Activated T-cell treated with anti-CD3 and anti-CD28 coated beads, Interleukin-2, amount 50 U/mL, for 1 hour (primary cell): ENCODE results near the gene LEMD2.

Source experiments
- DNase-seq: peaks from one replicate; pipeline ENCODE4 v3.0.0-alpha.2; 2020

LEMD2 gene

GRCh38 chr6:33818293-33818692, 29.4 kb upstream of the LEMD2 start:
- DNase-seq = no peak

GRCh38 chr6:33817489-33817888, 28.6 kb upstream of the LEMD2 start:
- DNase-seq = no peak

- DNase-seq = no peak
Measured at GRCh38 chr6:33816911-33817310, 28.0 kb upstream of the LEMD2 start.

GRCh38 chr6:33815854-33816253, 26.9 kb upstream of the LEMD2 start:
- DNase-seq = no peak

GRCh38 chr6:33813990-33814985, 25.4 kb upstream of the LEMD2 start:
- DNase-seq = no peak

- no peak for DNase-seq
Measured at GRCh38 chr6:33813246-33813904, 24.4 kb upstream of the LEMD2 start.

- peak; percentile 41 for DNase-seq
Measured at GRCh38 chr6:33812669-33813068, 23.7 kb upstream of the LEMD2 start.

GRCh38 chr6:33809594-33809993, 20.7 kb upstream of the LEMD2 start:
- DNase-seq = no peak

GRCh38 chr6:33808641-33809180, 19.8 kb upstream of the LEMD2 start:
- no peak for DNase-seq

GRCh38 chr6:33807606-33808005, 18.7 kb upstream of the LEMD2 start:
- no peak for DNase-seq

- no peak for DNase-seq
Measured at GRCh38 chr6:33806841-33807240, 17.9 kb upstream of the LEMD2 start.

- DNase-seq = no peak
Measured at GRCh38 chr6:33803571-33804053, 14.7 kb upstream of the LEMD2 start, which contains the start of gene MLN. Gene MLN, minus strand, starts transcription at chr6:33804003. Its CDS starts 2,840 bp downstream, at chr6:33801163.

- DNase-seq = no peak
Measured at GRCh38 chr6:33802186-33802958, 13.4 kb upstream of the LEMD2 start.

- DNase-seq = no peak
Measured at GRCh38 chr6:33801611-33802010, 12.7 kb upstream of the LEMD2 start.

GRCh38 chr6:33800248-33800969, 11.5 kb upstream of the LEMD2 start:
- no peak for DNase-seq

- DNase-seq = no peak
Measured at GRCh38 chr6:33799454-33800113, 10.7 kb upstream of the LEMD2 start.

- no peak for DNase-seq
Measured at GRCh38 chr6:33798343-33798848, 9.5 kb upstream of the LEMD2 start.

GRCh38 chr6:33797626-33798342, 8.9 kb upstream of the LEMD2 start:
- no peak for DNase-seq

GRCh38 chr6:33794910-33795623, 6.1 kb upstream of the LEMD2 start:
- no peak for DNase-seq

GRCh38 chr6:33792981-33793380, 4.1 kb upstream of the LEMD2 start:
- no peak for DNase-seq
